Colon (tissue), 2 donors: Measurements from ENCODE around the gene IL15RA.

Experiments used
- FAIRE-seq: peaks from 2 replicates; lab custom pipeline; 2012; peaks lifted over from hg19 to GRCh38; lab: Jason Lieb, UNC
- donor health status: control.
- donor health status: control.

The IL15RA gene, protein sequence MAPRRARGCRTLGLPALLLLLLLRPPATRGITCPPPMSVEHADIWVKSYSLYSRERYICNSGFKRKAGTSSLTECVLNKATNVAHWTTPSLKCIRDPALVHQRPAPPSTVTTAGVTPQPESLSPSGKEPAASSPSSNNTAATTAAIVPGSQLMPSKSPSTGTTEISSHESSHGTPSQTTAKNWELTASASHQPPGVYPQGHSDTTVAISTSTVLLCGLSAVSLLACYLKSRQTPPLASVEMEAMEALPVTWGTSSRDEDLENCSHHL

DNA sequence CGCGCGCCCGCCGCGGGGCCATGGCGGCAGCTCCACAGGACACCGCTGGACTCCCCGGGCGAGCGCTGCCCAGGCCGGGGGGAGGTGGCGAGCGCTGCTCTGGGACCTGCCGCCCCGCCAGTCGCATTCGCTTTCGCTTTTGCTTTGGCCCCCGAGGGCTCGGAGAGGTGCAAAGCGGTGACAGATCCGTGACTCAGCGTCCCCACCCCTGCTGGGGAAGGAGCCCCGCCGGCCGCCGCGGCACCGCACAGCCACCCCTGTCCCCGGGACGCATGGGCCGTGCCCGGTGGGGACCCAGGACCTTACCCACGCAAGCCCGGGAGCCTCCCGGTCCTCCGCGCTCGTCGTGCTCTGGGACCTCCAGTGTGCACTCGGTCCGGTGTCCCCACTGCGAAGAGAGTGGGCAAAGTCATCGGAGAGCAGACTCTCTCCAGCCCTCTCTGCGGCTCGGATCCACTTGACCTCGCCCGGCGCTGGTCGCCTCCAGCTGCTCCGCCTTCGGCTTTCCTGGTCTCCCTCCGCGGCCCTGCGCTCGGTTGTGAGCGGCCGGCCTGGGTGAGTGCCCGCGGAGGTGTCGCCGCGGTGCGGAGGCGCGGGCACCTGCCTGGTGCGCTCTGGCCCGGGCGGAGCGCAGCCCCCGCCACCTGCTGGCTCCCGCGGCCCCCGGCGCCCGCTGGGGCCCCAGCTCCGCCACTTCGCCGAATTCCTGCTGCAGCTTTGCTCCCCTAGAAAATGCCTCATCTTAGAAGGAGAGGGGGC lies at the start of gene IL15RA:
Gene IL15RA, minus strand, starts transcription at position 73 of the 759 bp plus-strand sequence. Its CDS starts 51 bp downstream, at position 22.
- FAIRE-seq: no peak

DNA sequence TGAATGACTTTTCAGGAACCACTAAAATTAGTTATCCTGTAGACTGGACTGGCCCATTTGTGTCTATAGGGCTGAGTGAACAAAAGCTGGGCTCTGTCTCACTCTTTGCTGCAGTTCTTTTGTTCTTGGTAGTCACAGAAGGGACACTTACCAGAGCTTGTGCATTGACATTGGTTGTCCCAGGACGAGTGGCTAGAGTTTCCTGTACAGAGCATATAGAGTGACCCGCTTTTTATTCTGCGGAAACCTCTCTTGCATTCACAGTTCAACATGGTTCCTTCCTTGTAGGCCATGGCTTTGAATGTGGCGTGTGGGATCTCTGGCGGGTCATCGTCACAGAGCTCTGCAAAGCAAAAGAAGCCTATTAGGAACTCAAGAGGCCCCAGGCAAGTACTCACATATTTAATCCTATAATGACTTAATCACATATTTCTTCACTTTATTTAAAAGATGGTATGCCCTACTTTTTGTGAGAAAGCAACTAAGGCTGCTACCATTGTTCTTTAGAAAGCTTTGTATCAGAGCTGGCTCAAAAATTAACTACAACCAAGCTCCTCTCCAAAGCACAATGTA lies 48.4 kb upstream of the IL15RA start:
- no peak for FAIRE-seq

GRCh38 chr10:6024334-6024682 lies 47.0 kb upstream of the IL15RA start:
- no peak for FAIRE-seq

DNA sequence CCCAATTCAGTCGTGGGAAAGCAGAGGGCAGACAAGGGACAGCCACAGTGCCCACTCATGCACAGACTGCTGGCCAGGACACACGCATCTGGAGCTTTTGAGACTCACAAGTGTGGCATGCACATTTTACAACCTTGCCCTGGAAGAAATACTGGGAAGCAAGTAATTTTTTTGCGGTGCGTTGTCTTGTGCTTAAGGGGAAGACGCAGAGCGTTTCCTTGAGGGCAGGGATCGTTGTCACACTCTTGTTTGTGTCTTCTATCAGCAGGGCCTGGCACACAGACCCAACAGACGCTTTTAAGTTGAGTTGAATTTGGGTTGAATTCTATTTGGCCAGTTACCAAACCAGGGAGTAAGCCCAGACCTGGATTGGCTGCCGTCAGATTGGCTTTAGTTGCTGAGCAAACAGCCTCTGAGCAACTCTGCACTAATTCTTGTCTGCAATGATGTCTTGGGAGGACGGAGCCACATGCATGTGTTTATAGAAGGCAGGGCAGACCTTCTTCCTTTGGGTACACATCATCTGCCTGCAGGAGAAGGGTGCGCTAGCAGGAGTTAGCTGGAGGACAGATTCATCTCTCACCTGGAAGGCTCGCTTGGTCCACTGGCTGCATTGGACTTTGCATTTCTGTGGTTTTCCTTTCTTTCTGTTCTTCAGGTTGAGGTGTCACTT lies 46.5 kb upstream of the IL15RA start:
- no peak for FAIRE-seq

DNA sequence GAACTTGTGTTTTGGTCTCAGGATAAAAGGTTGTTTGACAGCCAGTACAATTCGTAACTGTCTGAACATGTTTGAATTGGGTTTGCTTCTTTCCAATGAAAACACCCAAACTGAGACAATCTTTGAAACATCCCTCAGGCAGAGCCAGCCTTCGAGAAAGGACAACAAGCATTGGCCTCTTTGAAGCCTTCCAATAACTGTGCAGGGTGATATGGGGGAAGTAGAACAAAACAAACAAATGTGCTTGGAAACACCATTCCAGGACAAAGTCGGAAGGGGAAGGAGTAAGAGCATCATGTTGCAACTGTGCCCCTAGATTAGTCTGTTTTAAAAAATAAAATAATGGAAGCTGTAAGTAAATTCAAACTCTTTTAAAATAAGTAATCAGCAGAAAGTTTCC lies 45.3 kb upstream of the IL15RA start:
- no peak for FAIRE-seq

DNA sequence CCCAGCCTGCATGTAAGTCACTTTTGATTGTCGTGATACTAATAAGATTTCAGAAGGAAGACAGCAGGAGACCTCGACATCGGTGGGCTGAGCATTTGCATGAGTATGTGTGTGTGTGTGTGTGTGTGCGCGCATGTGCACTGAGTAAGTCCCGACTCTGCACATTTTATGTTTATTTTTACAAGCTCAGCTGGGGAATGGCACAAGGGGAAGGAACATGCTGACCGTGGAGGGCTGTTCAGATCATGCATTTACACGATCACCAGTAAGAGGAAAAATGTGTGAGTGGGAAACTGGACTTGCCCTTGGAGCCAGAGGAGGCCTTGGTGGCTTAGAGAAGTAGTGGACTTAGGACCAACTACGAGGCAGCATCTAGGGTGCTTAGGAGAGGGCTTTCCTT lies 43.5 kb upstream of the IL15RA start:
- FAIRE-seq: no peak

DNA sequence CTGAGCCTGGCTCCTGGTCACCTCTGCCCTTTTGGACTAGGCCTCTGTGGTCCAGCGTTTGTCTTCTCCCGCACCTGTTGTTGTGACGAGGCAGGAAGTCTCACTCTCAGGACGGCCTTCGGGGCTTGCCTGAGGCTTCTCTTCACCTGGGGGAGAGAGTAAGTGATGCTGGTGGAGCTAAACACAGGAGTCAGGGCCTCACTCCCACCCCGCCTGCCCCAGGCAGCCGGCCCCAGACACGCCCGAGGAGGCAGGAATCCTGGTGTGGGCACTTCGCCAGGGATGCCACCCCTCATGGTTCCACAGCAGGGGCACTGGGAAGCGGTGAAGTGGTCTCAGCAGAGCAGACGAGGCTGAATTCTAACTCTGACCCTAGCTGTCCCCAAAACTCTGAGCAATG lies 42.5 kb upstream of the IL15RA start:
- FAIRE-seq: no peak

DNA sequence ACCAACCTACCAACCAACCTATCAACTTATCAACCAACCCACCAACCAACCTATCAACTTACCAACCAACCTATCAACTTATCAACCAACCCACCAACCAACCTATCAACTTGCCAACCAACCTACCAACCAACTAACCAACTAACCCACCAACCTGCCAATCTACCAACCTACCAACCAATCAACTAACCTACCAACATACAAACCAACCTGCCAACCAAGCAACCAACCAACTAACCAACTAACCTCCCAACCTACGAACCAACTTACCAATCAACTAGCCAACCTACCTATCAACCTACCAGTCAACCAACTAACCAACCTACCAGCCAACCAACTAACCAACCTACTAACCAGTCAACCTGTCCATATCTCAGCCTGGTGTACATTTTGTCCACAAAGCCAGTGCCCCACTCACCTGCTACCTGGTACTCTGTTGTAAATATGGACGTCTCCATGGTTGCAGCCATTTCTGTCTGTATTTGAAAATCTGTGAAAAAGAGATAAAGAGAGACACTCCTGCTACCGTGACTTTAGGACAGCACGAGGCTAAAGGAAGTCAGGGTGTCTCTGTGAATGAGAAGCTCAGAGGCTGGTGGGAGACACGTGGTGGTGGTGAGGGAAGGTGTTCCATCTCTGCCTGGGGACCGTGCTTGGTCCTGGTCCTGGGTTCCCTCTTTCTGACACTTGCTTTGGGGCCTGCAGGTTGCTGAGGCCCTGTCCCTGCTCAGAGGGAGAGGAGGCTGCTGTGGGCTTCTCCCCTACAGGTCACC lies 41.9 kb upstream of the IL15RA start:
- no peak for FAIRE-seq

DNA sequence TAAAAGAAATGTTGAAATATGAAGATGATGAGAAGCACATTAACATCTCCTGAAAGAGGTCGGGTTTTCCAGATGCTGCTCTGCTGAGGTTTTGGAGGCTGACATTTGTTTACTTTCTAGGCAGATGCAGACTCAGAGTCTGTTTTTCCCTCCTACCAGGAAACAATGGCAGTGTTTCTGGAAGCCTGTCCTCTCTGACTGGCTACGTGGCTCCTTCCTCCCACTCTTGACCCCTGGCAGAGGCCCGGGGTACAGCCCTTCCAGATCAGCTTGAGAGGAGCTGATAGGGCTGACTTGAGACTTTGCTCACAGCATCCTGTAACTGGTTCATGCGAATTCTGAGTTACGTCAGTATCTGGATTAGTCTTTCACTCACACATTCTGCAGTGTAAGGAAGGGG lies 41.1 kb upstream of the IL15RA start:
- no peak for FAIRE-seq

- no peak for FAIRE-seq
Observed at GRCh38 chr10:6017781-6018354, 40.5 kb upstream of the IL15RA start.

DNA sequence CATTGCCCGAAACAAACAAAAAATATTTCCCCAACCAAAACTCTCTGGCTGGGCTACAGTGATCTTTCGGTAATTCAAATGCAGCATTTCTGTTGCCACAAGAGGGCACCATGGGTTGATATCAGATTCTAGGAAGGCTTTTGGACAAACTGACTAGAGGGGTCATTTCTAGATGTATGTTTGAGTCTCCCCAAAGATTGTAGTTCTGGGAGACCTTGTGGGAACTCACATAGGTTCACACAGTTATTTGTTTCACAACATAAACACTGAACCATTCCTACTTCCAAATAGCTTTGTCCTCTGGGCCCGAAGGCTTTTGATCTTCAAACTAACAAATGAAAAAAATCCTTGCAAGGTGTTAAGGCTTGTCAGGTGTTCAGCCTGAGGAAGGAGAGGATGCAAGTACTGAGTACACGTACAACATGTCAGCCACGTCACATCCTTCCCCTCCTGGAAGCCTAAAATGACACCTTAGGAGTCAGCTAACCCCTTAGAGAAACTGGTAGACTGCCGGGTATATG lies 37.0 kb upstream of the IL15RA start:
- FAIRE-seq: no peak

DNA sequence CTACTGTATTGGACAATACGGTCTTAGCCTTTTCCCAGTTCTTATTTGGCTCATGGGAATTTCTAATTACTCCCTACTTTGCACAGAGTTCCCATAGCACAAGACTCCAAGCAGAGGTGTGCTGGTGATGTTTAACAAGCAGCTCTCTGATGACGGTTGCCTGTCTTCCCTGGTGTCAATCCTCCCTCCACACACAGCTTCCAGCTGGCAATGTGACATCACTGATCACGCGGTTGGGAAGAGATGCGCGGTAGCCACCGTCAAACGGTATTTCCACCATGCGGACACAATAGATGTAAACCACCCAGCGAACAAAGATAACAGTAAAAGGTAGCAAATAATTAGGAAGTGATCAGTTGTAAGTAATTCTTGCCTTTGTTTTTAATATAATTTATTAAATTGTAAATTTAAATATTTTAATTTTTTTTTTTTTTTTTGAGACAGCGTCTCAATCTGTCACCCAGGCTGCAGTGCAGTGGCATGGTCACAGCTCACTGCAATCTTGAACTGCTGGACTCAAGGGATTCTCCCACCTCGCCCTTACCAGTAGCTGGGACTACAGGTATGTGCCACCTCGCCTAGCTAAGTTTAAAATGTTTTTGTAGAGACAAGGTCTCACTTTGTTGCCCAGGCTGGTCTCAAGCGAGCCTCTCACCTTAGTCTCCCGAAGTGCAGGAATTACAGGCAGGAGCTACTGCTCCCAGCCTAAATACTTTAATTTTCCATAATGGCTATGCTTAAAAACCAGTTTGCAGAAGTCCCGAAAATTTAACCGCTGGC lies 36.3 kb upstream of the IL15RA start:
- no peak for FAIRE-seq

DNA sequence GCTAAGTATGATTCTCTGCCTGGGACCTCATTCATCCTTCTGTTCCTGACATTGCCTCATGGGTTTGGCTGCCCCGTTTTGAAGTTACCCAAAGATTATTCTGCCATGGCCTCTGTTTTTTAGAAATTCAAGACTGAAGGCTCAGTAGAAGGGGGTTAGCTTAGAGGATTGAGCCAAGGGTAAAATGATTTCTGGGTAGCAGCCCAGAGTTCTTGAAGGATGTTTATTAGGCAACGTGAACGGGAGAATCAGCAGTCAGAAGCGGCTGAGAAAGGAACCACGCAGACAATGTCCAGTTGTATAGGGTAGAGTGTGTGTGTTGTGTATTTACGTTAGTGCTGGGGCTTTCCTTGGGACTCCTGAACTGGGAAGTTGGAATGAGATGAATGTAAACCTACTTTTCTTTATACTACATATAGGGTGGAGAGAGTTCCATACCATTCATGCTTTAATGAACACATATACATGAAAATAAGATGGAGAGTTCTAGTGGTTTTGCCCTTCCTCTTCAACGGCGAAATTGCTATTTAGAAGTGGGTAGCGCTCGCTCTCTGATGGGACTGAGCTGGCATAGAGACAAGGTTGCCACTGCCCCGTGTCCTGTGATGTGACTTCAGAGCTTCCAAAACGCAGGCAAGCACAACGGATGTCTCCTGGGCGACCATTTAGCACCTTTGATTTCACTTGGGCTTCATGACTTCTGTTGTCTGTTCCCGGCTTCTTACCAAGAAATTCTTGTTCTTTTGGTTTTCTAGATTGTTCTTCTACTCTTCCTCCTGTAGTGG lies 35.0 kb upstream of the IL15RA start:
- no peak for FAIRE-seq

DNA sequence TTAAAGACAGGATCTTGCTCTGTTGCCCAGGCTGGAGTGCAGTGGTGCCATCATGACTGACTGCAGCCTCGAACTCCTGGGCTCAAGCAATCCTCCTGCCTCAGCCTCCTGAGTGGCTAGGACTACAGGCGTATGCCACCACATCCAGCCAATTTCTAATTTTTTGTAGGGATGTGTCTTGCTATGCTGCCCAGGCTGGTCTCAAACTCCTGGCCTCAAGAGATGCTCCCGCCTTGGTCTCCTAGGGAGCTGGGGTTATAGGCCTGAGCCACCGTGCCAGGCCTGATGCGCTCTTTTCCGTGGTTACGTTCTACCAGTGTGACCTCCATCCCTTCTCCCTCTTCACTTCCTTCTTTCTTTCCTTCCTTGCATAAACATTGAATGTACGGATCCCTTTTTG lies 34.2 kb upstream of the IL15RA start:
- no peak for FAIRE-seq

- no peak for FAIRE-seq
Observed at GRCh38 chr10:6010569-6010968, 33.2 kb upstream of the IL15RA start.

DNA sequence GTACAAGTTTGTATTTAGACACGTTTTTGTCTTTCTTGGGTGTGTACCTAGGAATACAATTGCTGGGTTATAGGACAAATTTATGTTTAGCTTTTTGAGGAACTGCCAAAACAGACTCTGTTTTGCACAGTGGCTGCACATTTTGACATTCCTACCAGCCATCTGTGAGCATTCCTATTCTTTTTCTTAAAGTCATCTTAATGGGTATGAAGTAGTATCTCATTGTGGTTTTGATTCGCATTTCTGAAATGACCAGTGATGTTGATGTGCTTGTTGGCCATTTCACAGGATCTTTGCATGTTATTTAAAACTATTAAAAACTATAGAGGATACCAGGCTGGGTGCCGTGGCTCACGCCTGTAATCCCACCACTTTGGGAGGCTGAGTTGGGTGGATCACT lies 32.6 kb upstream of the IL15RA start:
- no peak for FAIRE-seq

DNA sequence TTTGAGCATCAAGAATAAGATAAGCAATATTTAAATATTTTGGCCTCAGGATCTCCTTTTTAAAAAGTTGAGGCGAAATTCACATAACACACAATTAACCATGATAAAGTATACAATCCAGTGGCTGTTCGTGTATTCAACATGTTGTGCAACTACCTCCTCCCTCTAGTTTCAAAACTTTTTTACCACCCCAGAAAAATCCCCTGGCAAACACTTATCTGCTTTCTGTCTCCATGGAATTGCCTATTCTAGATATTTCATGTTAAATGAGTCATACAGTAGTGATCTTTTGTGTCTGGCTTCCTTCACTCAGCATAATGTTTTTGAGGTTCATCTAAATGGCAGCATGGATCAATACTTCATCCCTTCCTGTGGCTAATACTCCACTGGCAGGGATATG lies 31.8 kb upstream of the IL15RA start:
- FAIRE-seq: no peak

DNA sequence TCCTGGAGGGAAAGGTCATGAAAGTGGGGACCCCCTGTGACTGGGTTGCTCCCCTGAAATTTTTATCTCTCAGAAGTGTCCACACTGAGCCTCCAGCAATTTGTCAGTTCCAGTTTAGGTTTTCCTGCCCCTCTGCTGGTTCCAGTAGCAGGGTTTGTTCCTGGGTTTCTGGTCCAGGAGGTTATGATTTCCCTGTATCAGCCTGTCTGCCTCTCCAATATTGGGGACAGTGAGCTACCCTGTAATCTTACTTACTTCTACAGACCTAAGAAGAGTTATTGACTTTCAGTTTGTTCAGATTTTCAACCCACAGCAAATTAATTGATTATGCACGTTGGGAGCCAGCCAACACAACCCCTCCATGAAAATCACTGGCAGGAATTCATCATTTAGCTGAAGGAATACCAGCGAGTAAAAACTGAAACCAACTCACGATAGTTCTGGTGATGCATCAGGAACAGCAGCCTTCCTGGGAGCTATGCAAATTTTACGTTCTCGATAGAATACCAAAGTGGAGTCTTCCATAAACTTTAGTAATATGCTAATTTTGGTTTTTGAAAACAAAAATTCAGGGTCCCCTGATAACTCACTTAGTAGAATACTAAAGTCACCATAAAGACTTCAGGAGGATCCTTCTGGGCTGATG lies 31.3 kb upstream of the IL15RA start:
- FAIRE-seq: no peak

DNA sequence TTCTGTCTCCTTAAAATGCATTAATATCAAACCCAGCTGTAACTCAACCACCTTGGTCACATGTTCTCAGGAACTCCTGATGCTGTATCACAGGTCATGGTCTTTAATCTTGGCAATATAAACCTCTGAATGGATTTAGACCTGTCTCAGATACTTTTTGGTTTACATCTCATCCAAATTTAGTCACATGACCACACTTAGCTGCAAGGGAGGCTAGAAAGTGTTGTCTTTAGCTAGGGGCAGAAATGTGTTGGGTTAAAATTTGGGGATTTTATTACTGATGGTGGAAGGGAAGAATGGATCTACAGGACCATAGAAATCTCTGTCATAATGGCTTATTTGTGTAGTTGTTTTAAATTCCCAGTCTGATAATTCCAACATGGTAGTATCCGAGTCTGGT lies 29.6 kb upstream of the IL15RA start:
- no peak for FAIRE-seq

GRCh38 chr10:6006546-6006945 lies 29.2 kb upstream of the IL15RA start:
- no peak for FAIRE-seq
